GM10266 (cell line): Measurements from ENCODE around the gene BCL2.

Experiments used
- DNase-seq: peaks from one replicate; pipeline ENCODE4 v3.0.0; 2012; ENCODE audit errors: extremely low spot score
- TF ChIP-seq, protein P1 (sequence below): IDR thresholded peaks from 2 replicates; pipeline ENCODE4 v1.5.1; 2012; ENCODE audit warnings: mild to moderate bottlenecking, low read depth; ENCODE audit not compliant: control insufficient read depth, insufficient read depth; ENCODE audit errors: missing control alignments

Gene BCL2

DNA sequence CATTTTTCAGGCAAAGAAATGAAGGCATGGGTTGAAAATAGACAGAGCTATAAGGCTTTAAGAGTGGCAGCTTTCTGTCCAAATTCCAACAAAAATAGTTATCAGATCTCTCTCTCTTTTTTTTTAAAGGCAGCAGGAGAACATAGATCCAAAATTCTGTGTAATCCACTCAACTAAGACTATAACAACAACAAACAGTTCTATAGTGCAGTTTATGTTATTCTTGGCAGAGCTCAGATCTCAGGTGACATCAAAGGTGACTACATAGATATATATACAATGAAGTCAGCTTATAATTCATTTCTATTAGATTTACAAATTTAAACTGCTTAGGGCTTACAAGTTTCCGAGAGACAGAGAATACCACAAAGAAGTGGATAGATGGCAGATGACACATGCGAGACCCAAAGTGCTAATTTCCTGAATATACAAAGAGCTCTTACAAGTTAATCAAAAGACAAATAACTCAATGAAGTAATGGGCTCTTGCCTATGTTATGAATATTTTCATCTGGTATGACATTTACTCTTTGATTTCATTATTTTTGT lies 223.2 kb downstream of the BCL2 start:
- TF ChIP-seq, protein P1, sequence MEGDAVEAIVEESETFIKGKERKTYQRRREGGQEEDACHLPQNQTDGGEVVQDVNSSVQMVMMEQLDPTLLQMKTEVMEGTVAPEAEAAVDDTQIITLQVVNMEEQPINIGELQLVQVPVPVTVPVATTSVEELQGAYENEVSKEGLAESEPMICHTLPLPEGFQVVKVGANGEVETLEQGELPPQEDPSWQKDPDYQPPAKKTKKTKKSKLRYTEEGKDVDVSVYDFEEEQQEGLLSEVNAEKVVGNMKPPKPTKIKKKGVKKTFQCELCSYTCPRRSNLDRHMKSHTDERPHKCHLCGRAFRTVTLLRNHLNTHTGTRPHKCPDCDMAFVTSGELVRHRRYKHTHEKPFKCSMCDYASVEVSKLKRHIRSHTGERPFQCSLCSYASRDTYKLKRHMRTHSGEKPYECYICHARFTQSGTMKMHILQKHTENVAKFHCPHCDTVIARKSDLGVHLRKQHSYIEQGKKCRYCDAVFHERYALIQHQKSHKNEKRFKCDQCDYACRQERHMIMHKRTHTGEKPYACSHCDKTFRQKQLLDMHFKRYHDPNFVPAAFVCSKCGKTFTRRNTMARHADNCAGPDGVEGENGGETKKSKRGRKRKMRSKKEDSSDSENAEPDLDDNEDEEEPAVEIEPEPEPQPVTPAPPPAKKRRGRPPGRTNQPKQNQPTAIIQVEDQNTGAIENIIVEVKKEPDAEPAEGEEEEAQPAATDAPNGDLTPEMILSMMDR: no peak
- DNase-seq: no peak

DNA sequence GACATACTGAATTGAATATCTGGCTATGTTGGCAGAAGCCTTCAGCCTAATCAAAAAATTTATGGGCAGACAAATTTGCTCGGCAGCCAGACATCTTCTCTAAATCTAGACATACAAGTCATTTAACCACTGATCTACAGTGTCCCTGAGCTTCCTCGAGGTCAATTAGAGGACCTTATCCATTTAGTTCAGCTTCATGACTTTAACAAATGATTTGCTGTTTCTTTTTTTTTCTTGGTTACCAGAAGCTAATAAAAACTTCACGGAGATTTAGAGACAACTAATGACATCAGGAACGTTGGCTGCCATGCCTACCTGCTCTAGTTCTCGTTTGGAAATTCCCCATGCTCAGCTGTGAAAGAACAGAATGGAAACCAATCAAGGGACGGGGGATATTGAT lies 223.8 kb downstream of the BCL2 start:
- no peak for DNase-seq

DNA sequence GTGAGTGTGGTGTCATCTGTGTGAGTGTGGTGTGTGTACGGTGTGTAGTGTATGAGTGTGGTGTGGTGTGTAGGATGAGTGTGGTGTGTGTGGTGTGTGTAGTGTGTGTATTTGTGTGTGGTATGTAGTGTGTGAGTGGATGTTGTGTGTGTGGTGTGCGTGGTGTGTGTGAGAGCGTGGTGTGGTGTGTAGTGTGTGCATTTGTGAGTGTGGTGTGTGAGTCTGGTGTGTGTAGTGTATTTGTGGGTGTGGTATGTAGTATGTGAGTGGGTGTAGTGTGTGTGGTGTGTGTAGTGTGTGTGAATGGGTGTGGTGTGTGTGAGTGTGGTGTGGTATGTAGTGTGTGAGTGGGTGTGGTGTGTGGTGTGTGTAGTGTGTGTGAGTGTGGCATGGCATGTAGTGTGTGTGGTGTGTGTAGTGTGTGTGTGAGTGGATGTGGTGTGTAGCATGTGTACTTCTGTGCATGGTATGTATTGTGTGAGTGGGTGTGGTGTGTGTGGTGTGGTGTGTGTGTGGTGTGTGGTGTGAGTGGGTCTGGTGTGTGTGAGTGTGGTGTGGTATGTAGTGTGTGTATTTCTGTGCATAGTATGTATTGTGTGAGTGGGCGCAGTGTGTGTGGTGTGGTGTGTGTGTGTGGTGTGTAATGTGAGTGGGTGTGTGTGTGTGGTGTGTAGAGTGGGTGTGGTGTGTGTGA lies 227.8 kb downstream of the BCL2 start:
- TF ChIP-seq, protein P1: no peak
- no peak for DNase-seq

More for the DNA sequence above, 223.8 kb downstream of the BCL2 start:
- TF ChIP-seq, protein P1: no peak

DNA sequence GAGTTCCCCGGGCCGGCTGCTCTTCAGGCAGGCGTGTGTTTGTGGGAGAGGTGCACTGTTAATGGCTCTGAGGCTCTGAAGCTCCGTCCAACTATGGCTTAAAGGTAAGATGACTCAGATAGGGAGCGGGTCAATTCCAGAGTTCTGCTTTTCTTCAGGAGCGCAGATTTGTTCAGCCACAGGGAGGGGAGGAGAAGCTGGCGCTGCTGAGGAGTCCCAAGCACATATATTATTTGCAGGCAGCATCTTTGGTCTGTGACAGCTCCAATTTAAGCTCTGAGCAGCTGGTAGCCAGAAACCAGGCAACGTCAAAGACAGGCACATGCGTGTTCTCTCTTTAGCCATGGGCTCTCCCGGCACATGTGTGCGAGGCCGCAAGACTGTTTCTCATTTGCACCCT lies 229.2 kb downstream of the BCL2 start:
- TF ChIP-seq, protein P1: no peak
- no peak for DNase-seq

DNA sequence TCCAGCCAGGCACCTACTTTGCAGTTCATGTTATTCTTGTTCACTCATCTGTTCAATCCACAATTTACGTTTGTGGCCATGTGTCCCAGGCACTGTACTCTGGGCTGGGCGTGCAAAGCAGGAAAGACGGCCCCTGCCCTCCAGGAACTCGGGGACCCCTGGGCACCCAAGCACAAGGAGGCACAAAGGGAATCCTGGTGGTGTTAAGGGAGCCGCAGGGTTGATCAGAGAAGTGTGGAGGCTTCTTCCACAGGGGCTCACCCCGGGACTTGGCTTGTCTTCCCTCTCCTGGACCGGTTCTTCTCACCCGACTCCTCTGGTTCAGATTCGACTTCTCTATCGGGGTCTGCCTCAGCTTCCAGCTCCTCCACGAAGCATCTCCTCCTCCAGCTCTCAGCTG lies 230.5 kb downstream of the BCL2 start:
- DNase-seq: no peak
- TF ChIP-seq, protein P1: no peak

DNA sequence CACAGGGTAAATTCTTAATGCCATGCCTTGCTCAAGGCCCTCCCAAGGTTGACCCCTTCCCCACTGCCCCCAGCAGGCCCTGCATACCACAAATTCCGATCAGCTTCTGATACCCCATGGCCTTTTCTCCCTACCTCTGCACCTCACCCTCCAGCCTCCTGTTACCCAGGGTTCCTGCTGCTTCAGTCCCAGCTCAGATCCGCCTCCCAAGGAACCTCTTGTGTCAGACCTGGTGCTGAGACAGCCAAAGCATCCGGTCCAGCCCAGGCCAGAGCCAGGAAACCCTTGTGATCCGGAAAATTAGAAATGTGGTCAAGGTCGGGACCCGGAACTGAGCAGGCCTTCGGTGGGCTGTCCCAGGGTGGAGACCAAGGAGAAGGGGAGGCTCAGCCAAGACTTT lies 231.3 kb downstream of the BCL2 start:
- TF ChIP-seq, protein P1: no peak
- DNase-seq: no peak
